Trophoblast cell (in vitro differentiated cells and primary cell): ENCODE data around the gene NHLH2.

Experiments
- DNase-seq, 2 donors: peaks; one replicate each; pipeline ENCODE4 v3.0.0-alpha.2; 2016
- H2AFZ ChIP-seq: 2 replicates; pipeline ENCODE4 v1.6.1; 2013; ENCODE audit warnings: low read length, moderate library complexity, mild to moderate bottlenecking; ENCODE audit not compliant: insufficient read depth, poor library complexity
- H2AK5ac ChIP-seq: 2 replicates; pipeline ENCODE4 v1.6.1; 2013; ENCODE audit warnings: mild to moderate bottlenecking, low read length
- H2BK120ac ChIP-seq: 2 replicates; pipeline ENCODE4 v1.6.1; 2013; ENCODE audit warnings: low read length, mild to moderate bottlenecking, moderate library complexity; ENCODE audit not compliant: insufficient read depth, poor library complexity
- H2BK12ac ChIP-seq: 2 replicates; pipeline ENCODE4 v1.6.1; 2013; ENCODE audit warnings: mild to moderate bottlenecking, low read length, moderate library complexity
- H2BK5ac ChIP-seq: 2 replicates; pipeline ENCODE4 v1.6.1; 2013; ENCODE audit warnings: low read length, low read depth, moderate library complexity, mild to moderate bottlenecking; ENCODE audit not compliant: poor library complexity
- H3K14ac ChIP-seq: 2 replicates; pipeline ENCODE4 v1.6.1; 2013; ENCODE audit warnings: mild to moderate bottlenecking, low read length
- H3K18ac ChIP-seq: 2 replicates; pipeline ENCODE4 v1.6.1; 2013; ENCODE audit warnings: mild to moderate bottlenecking, low read length
- H3K23ac ChIP-seq: 2 replicates; pipeline ENCODE4 v1.6.1; 2013; ENCODE audit warnings: low read length
- H3K27ac ChIP-seq: 2 replicates; pipeline ENCODE4 v1.5.1; 2013; ENCODE audit warnings: low read depth, mild to moderate bottlenecking, inconsistent platforms, low read length, moderate library complexity
- H3K27me3 ChIP-seq: 2 replicates; pipeline ENCODE4 v1.6.1; 2013; ENCODE audit warnings: inconsistent platforms, mild to moderate bottlenecking, low read length, moderate library complexity; ENCODE audit not compliant: insufficient read depth
- H3K36me3 ChIP-seq, 2 experiments: 1 replicate in 1 of 2; 2 replicates in 1 of 2; pipeline ENCODE4 v1.6.1; 2013; ENCODE audit warnings: low read length in 2 of 2, mild to moderate bottlenecking in 2 of 2, moderate library complexity in 1 of 2; ENCODE audit not compliant: insufficient read depth in 2 of 2, control insufficient read depth in 1 of 2
- H3K4ac ChIP-seq: 2 replicates; pipeline ENCODE4 v1.6.1; 2013; ENCODE audit warnings: low read depth, mild to moderate bottlenecking, low read length, moderate library complexity
- H3K4me1 ChIP-seq, 2 experiments: 1 replicate in 1 of 2; 2 replicates in 1 of 2; pipeline ENCODE4 v1.6.1; 2013; ENCODE audit warnings: low read length in 2 of 2, mild to moderate bottlenecking in 2 of 2, moderate library complexity in 1 of 2; ENCODE audit not compliant: insufficient read depth in 2 of 2, control insufficient read depth in 1 of 2
- H3K4me2 ChIP-seq: 2 replicates; pipeline ENCODE4 v1.6.1; 2013; ENCODE audit warnings: inconsistent platforms, mild to moderate bottlenecking, low read length, moderate library complexity
- H3K4me3 ChIP-seq: 2 replicates; pipeline ENCODE4 v1.5.1; 2013; ENCODE audit warnings: mild to moderate bottlenecking, low read depth, low read length, inconsistent platforms
- H3K79me1 ChIP-seq: one replicate; pipeline ENCODE4 v1.6.1; 2013; ENCODE audit warnings: low read length
- H3K79me2 ChIP-seq: 2 replicates; pipeline ENCODE4 v1.6.1; 2013; ENCODE audit warnings: low read length, mild to moderate bottlenecking; ENCODE audit not compliant: control insufficient read depth, insufficient read depth, poor library complexity
- H3K9ac ChIP-seq: 2 replicates; pipeline ENCODE4 v1.6.1; 2013; ENCODE audit warnings: mild to moderate bottlenecking, low read length
- H3K9me3 ChIP-seq: 2 replicates; pipeline ENCODE4 v1.6.1; 2013; ENCODE audit warnings: low read depth, mild to moderate bottlenecking, control low read depth, inconsistent platforms, low read length; ENCODE audit not compliant: insufficient read depth
- H4K12ac ChIP-seq: 2 replicates; pipeline ENCODE4 v1.6.1; 2013; ENCODE audit warnings: low read depth, mild to moderate bottlenecking, low read length, moderate library complexity
- H4K8ac ChIP-seq: 2 replicates; pipeline ENCODE4 v1.6.1; 2013; ENCODE audit warnings: low read depth, mild to moderate bottlenecking, low read length, moderate library complexity
- H4K91ac ChIP-seq: one replicate; pipeline ENCODE4 v1.6.1; 2013; ENCODE audit warnings: low read depth, mild to moderate bottlenecking, low read length, moderate library complexity
- WGBS: extraction: QIAGEN DNeasy Blood & Tissue Kit; methylation state at CpG from one replicate; pipeline ENCODE4 v1.1.7; 2013; ENCODE audit warnings: missing lambda C conversion rate; ENCODE audit not compliant: insufficient read length, insufficient coverage; ENCODE audit errors: extremely low coverage; 5-methylcytosine and 5-hydroxymethylcytosine counted together

Gene NHLH2

GRCh38 chr1:115847787-115848186, 6.9 kb upstream of the NHLH2 start:
- H4K8ac ChIP-seq: no peak overlapping the region
- no peak overlapping the region for H3K4ac ChIP-seq
- H3K23ac ChIP-seq: no peak overlapping the region
- H3K27me3 ChIP-seq: no peaks in the 10 kb centered on the region
- no peaks in the 10 kb centered on the region for H3K9me3 ChIP-seq
- H3K18ac ChIP-seq: no peak overlapping the region
- no peak overlapping the region for H3K4me2 ChIP-seq
- H3K4me3 ChIP-seq: no peak overlapping the region
- H3K27ac ChIP-seq: no peak overlapping the region
- WGBS: no CpG with 5 or more reads among the region's 1 CpG
- H4K12ac ChIP-seq: no peak overlapping the region
- no peak overlapping the region for H4K91ac ChIP-seq
- H3K14ac ChIP-seq: no peak overlapping the region
- H3K36me3 ChIP-seq: no peaks in the 10 kb centered on the region
- no peak overlapping the region for H2BK120ac ChIP-seq
- no peaks in the 10 kb centered on the region for H3K79me2 ChIP-seq
- H2BK5ac ChIP-seq: no peak overlapping the region
- H2AK5ac ChIP-seq: no peak overlapping the region
- no peaks in the 10 kb centered on the region for H3K4me1 ChIP-seq
- H2BK12ac ChIP-seq: no peak overlapping the region
- no peaks in the 10 kb centered on the region for H3K79me1 ChIP-seq
- H3K9ac ChIP-seq: no peak overlapping the region
- no peak for DNase-seq
- no peak overlapping the region for H2AFZ ChIP-seq

- H2BK5ac ChIP-seq: no peak overlapping the region
- no peak overlapping the region for H2AK5ac ChIP-seq
- H3K4me1 ChIP-seq: peaks cover 4 to 14% of the 10 kb centered on the region in 2 experiments
- no peak overlapping the region for H3K18ac ChIP-seq
- DNase-seq: no peak
- H4K8ac ChIP-seq: no peak overlapping the region
- no peak overlapping the region for H3K4me2 ChIP-seq
- no peak overlapping the region for H3K4me3 ChIP-seq
- no peak overlapping the region for H3K4ac ChIP-seq
- H2AFZ ChIP-seq: no peak overlapping the region
- H3K79me1 ChIP-seq: peaks cover 15% of the 10 kb centered on the region
- H3K27me3 ChIP-seq: peaks cover 13% of the 10 kb centered on the region
- no peaks in the 10 kb centered on the region for H3K36me3 ChIP-seq
- H4K12ac ChIP-seq: no peak overlapping the region
- no CpG with 5 or more reads among the region's 1 CpG for WGBS
- no peaks in the 10 kb centered on the region for H3K9me3 ChIP-seq
- H2BK120ac ChIP-seq: no peak overlapping the region
- H2BK12ac ChIP-seq: no peak overlapping the region
- H3K9ac ChIP-seq: no peak overlapping the region
- H3K79me2 ChIP-seq: peaks cover 3% of the 10 kb centered on the region
- H4K91ac ChIP-seq: no peak overlapping the region
- no peak overlapping the region for H3K27ac ChIP-seq
- no peak overlapping the region for H3K14ac ChIP-seq
- no peak overlapping the region for H3K23ac ChIP-seq
Measured at GRCh38 chr1:115842948-115843347, 2.0 kb upstream of the NHLH2 start.

- H3K9ac ChIP-seq: peak overlapping the region; percentile 31
- H2AFZ ChIP-seq: peak overlapping the region; percentile 83
- DNase-seq: no peak
- H3K4ac ChIP-seq: peak overlapping the region; percentile 33
- H3K14ac ChIP-seq: peak overlapping the region; percentile 71
- H2BK5ac ChIP-seq: peak overlapping the region; percentile 80
- peak overlapping the region; percentile 65 for H2BK12ac ChIP-seq
- H3K4me1 ChIP-seq: peaks cover 4 to 17% of the 10 kb centered on the region in 2 experiments
- peaks cover 18% of the 10 kb centered on the region for H3K79me1 ChIP-seq
- no peaks in the 10 kb centered on the region for H3K9me3 ChIP-seq
- H4K8ac ChIP-seq: peak overlapping the region; percentile 62
- no peak overlapping the region for H3K27ac ChIP-seq
- WGBS: no CpG with 5 or more reads among the region's 23 CpGs
- peaks cover 3% of the 10 kb centered on the region for H3K79me2 ChIP-seq
- peak overlapping the region; percentile 25 for H3K4me3 ChIP-seq
- H3K4me2 ChIP-seq: peak overlapping the region; percentile 80
- peak overlapping the region; percentile 58 for H4K91ac ChIP-seq
- no peak overlapping the region for H2AK5ac ChIP-seq
- H2BK120ac ChIP-seq: peak overlapping the region; percentile 95
- peak overlapping the region; percentile 52 for H3K18ac ChIP-seq
- H3K36me3 ChIP-seq: no peaks in the 10 kb centered on the region
- H4K12ac ChIP-seq: peak overlapping the region; percentile 27
- peaks cover 16% of the 10 kb centered on the region for H3K27me3 ChIP-seq
- no peak overlapping the region for H3K23ac ChIP-seq
Measured at GRCh38 chr1:115839679-115840237, 1.2 kb downstream of the NHLH2 start.

- Histone ChIP-seq H3K36me3 (no peaks in the 10 kb centered on the region), H3K9me3 (no peaks in the 10 kb centered on the region), H3K23ac (no peak overlapping the region), H3K18ac (peak overlapping the region; percentile 52), H3K4ac (peak overlapping the region; percentile 42), H3K4me3 (peak overlapping the region; percentile 70), H4K8ac (peak overlapping the region; percentile 62), H3K4me1 (peaks cover 5 to 18% of the 10 kb centered on the region in 2 experiments), H2AK5ac (peak overlapping the region; percentile 38), H2AFZ (peak overlapping the region; percentile 83), H3K14ac (peak overlapping the region; percentile 71), H2BK5ac (peak overlapping the region; percentile 80), H3K4me2 (peak overlapping the region; percentile 80), H3K79me2 (peaks cover 3% of the 10 kb centered on the region), H2BK12ac (peak overlapping the region; percentile 65), H2BK120ac (peak overlapping the region; percentile 95), H3K79me1 (peaks cover 19% of the 10 kb centered on the region), H3K9ac (no peak overlapping the region), H3K27ac (peak overlapping the region; percentile 36), H3K27me3 (peaks cover 16% of the 10 kb centered on the region), H4K12ac (peak overlapping the region; percentile 27), H4K91ac (peak overlapping the region; percentile 58)
- peak in 1 of 2 donors; percentile 13 for DNase-seq
- WGBS: no CpG with 5 or more reads among the region's 49 CpGs
Measured at GRCh38 chr1:115839029-115839678, 1.8 kb downstream of the NHLH2 start.
